Prostate gland (tissue), 2 donors: ENCODE results near the gene FMR1NB. TPM values are rescaled to one million over a fixed set of nuclear protein-coding genes. Genes with fewer than 3 reads are reported as not detected.

ENCODE experiments used
- DNase-seq: peaks from one replicate; pipeline ENCODE4 v3.0.0-alpha.2; 2019; ENCODE audit warnings: low spot score
- H3K27ac ChIP-seq, 2 donors: fragments of 200-600 bp; sonication (generic); 2 replicates each; pipeline ENCODE4 v1.5.1; 2017 to 2019
- H3K27me3 ChIP-seq: fragments of 200-600 bp; sonication (generic); replicated peaks from 2 replicates; pipeline ENCODE4 v1.5.1; 2019; ENCODE audit not compliant: insufficient read depth
- H3K36me3 ChIP-seq, 2 donors: fragments of 200-600 bp; sonication (generic); 1 replicate in 1 of 2; 2 replicates in 1 of 2; pipeline versions ENCODE4 v1.5.1 to v1.8.1; 2017 to 2019
- H3K4me1 ChIP-seq: fragments of 200-600 bp; sonication (generic); replicated peaks from 2 replicates; pipeline ENCODE4 v1.5.1; 2019
- H3K4me3 ChIP-seq, 2 donors: fragments of 200-600 bp; sonication (generic); 2 replicates each; pipeline ENCODE4 v1.5.1; 2017 to 2019
- H3K9me3 ChIP-seq: fragments of 200-600 bp; sonication (generic); 2 replicates; pipeline ENCODE4 v1.5.1; 2017
- CTCF ChIP-seq, 4 experiments: fragments of 200-600 bp in 2 of 4; fragments of 450-650 bp in 2 of 4; sonication (generic) in 2 of 4; IDR thresholded peaks; 1 replicate in 3 of 4; 2 replicates in 1 of 4; pipeline ENCODE4 v1.5.1; 2016 to 2019; ENCODE audit warnings: antibody characterized with exemption in 4 of 4, mild to moderate bottlenecking in 2 of 4, moderate library complexity in 2 of 4
- POLR2A ChIP-seq: fragments of 450-650 bp; IDR thresholded peaks from one replicate; pipeline ENCODE4 v1.6.1; 2016; ENCODE audit warnings: antibody characterized with exemption, mild to moderate bottlenecking
- POLR2AphosphoS5 ChIP-seq: sonication (generic); formaldehyde crosslinking; IDR thresholded peaks from one replicate; pipeline ENCODE4 v1.6.1; 2017; ENCODE audit warnings: antibody characterized with exemption
- WGBS: methylation state at CpG from one replicate; pipeline ENCODE4 v1.1.5; 2018; 5-methylcytosine and 5-hydroxymethylcytosine counted together
- intact Hi-C: fragments of 100-400 bp; cut with DNase I; formaldehyde crosslinking; loops from one replicate; pipeline ENCODE4 v1.14.2; 2022
- total RNA-seq, 2 donors: library from RNA; depleted of rRNA; stranded (reverse); fragments of >200 nt; gene quantifications; one replicate each; pipeline ENCODE4 v1.1.0, GENCODE V29; 2016

The FMR1NB gene
- total RNA-seq, 2 donors from 2014 or later: 15.3 TPM; not detected in 1

- DNase-seq: no peak
- no peaks in the 10 kb centered on the region for H3K9me3 ChIP-seq
Measured at GRCh38 chrX:147960722-147961121, 20.4 kb upstream of the FMR1NB start.

GRCh38 chrX:147962476-147962875, 18.7 kb upstream of the FMR1NB start:
- 16% methylated on average over 1 of the region's 1 CpG for WGBS
- DNase-seq: no peak
- H3K4me3 ChIP-seq: no peak overlapping the region
- H3K27me3 ChIP-seq: no peaks in the 10 kb centered on the region
- intact Hi-C loops: no loop called here
- TF ChIP-seq POLR2AphosphoS5 (no peak), POLR2A (no peak), CTCF (IDR thresholded peaks at IDR 0.05) (no peak)
- H3K9me3 ChIP-seq: no peaks in the 10 kb centered on the region
- H3K27ac ChIP-seq: no peak overlapping the region
- no peaks in the 10 kb centered on the region for H3K4me1 ChIP-seq
- H3K36me3 ChIP-seq: no peaks in the 10 kb centered on the region

More at GRCh38 chrX:147960722-147961121, 20.4 kb upstream of the FMR1NB start:
- Histone ChIP-seq H3K36me3 (no peaks in the 10 kb centered on the region), H3K27ac (no peak overlapping the region), H3K27me3 (no peaks in the 10 kb centered on the region), H3K4me1 (no peaks in the 10 kb centered on the region), H3K4me3 (no peak overlapping the region)
- no peak for TF ChIP-seq POLR2A
- no peak for TF ChIP-seq CTCF (IDR thresholded peaks at IDR 0.05)
- no peak for TF ChIP-seq POLR2AphosphoS5
- intact Hi-C loops: no loop called here
- WGBS: 77% methylated on average over 2 of the region's 2 CpGs

GRCh38 chrX:147978931-147979330, 2.2 kb upstream of the FMR1NB start:
- no peaks in the 10 kb centered on the region for H3K4me1 ChIP-seq
- H3K27me3 ChIP-seq: no peaks in the 10 kb centered on the region
- no peak overlapping the region for H3K4me3 ChIP-seq
- H3K27ac ChIP-seq: no peak overlapping the region
- intact Hi-C loops: no loop called here
- 67% methylated on average over 4 of the region's 6 CpGs for WGBS
- H3K9me3 ChIP-seq: no peaks in the 10 kb centered on the region
- DNase-seq: no peak
- H3K36me3 ChIP-seq: no peaks in the 10 kb centered on the region
- no peak for TF ChIP-seq POLR2AphosphoS5
- no peak for TF ChIP-seq CTCF (IDR thresholded peaks at IDR 0.05)
- TF ChIP-seq POLR2A: no peak

- H3K27ac ChIP-seq: no peak overlapping the region
- intact Hi-C loops: no loop called here
- no peaks in the 10 kb centered on the region for H3K36me3 ChIP-seq
- 88% methylated on average over 2 of the region's 2 CpGs for WGBS
- TF ChIP-seq POLR2A (no peak), POLR2AphosphoS5 (no peak), CTCF (IDR thresholded peaks at IDR 0.05) (no peak)
- DNase-seq: no peak
- no peaks in the 10 kb centered on the region for H3K4me1 ChIP-seq
- H3K9me3 ChIP-seq: no peaks in the 10 kb centered on the region
- H3K27me3 ChIP-seq: no peaks in the 10 kb centered on the region
- H3K4me3 ChIP-seq: no peak overlapping the region
Measured at GRCh38 chrX:148020329-148020728, 39.2 kb downstream of the FMR1NB start.

GRCh38 chrX:148024425-148025148, 43.5 kb downstream of the FMR1NB start:
- WGBS: 84% methylated on average over 8 of the region's 8 CpGs
- H3K36me3 ChIP-seq: no peaks in the 10 kb centered on the region
- DNase-seq: no peak
- H3K27me3 ChIP-seq: no peaks in the 10 kb centered on the region
- H3K9me3 ChIP-seq: no peaks in the 10 kb centered on the region
- H3K4me1 ChIP-seq: no peaks in the 10 kb centered on the region
- intact Hi-C loops: no loop called here
- TF ChIP-seq CTCF (IDR thresholded peaks at IDR 0.05) (no peak), POLR2AphosphoS5 (no peak), POLR2A (no peak)
- no peak overlapping the region for H3K27ac ChIP-seq
- H3K4me3 ChIP-seq: no peak overlapping the region
